Measurements from ENCODE around the gene OSBPL1A.
A peak's percentile ranks its signal among the peaks of the same experiment; 100 is the strongest.

OSBPL1A gene

GRCh38 chr18:24120676-24121075 lies 276.9 kb downstream of the OSBPL1A start:
- H3K4me3 ChIP-seq (ENCODE audit: control insufficient read depth, low read depth, low read length): no peak overlapping the region
- DNase-seq (ENCODE audit: low read depth): no peak
- no peak for TF ChIP-seq CTCF (IDR thresholded peaks at IDR 0.05; ENCODE audit: control insufficient read depth, insufficient read depth, low read depth, low read length, missing control alignments)

- peak; percentile 31 for DNase-seq (ENCODE audit: low read depth)
- H3K4me3 ChIP-seq (ENCODE audit: control insufficient read depth, low read depth, low read length): no peak overlapping the region
- TF ChIP-seq CTCF (IDR thresholded peaks at IDR 0.05; ENCODE audit: control insufficient read depth, insufficient read depth, low read depth, low read length, missing control alignments): peak; percentile 76
These were observed 278.7 kb downstream of the OSBPL1A start for GRCh38 chr18:24118750-24119577.

GRCh38 chr18:24115628-24116027 lies 282.0 kb downstream of the OSBPL1A start:
- no peak for TF ChIP-seq CTCF (IDR thresholded peaks at IDR 0.05; ENCODE audit: control insufficient read depth, insufficient read depth, low read depth, low read length, missing control alignments)
- DNase-seq (ENCODE audit: low read depth): no peak
- no peak overlapping the region for H3K4me3 ChIP-seq (ENCODE audit: control insufficient read depth, low read depth, low read length)

GRCh38 chr18:24114924-24115549 lies 282.6 kb downstream of the OSBPL1A start:
- TF ChIP-seq CTCF (IDR thresholded peaks at IDR 0.05; ENCODE audit: control insufficient read depth, insufficient read depth, low read depth, low read length, missing control alignments): no peak
- no peak overlapping the region for H3K4me3 ChIP-seq (ENCODE audit: control insufficient read depth, low read depth, low read length)
- DNase-seq (ENCODE audit: low read depth): no peak

- DNase-seq (ENCODE audit: low read depth): no peak
- TF ChIP-seq CTCF (IDR thresholded peaks at IDR 0.05; ENCODE audit: control insufficient read depth, insufficient read depth, low read depth, low read length, missing control alignments): no peak
- H3K4me3 ChIP-seq (ENCODE audit: control insufficient read depth, low read depth, low read length): no peak overlapping the region
These were observed 284.6 kb downstream of the OSBPL1A start for GRCh38 chr18:24112874-24113615.

- H3K4me3 ChIP-seq (ENCODE audit: control insufficient read depth, low read depth, low read length): no peak overlapping the region
- no peak for DNase-seq (ENCODE audit: low read depth)
- no peak for TF ChIP-seq CTCF (IDR thresholded peaks at IDR 0.05; ENCODE audit: control insufficient read depth, insufficient read depth, low read depth, low read length, missing control alignments)
These were observed 285.2 kb downstream of the OSBPL1A start for GRCh38 chr18:24112464-24112863.

Data from AG09309 (cell line).